Fibroblast of peridontal ligament (primary cell): ENCODE data around the gene FOXA3.

Source experiments
- DNase-seq: peaks from one replicate; pipeline ENCODE4 v3.0.0-alpha.2; 2010; ENCODE audit errors: extremely low read depth

The FOXA3 gene

GRCh38 chr19:45873219-45873772, 9.2 kb downstream of the FOXA3 start:
- DNase-seq, result no peak

GRCh38 chr19:45874620-45874966, 10.5 kb downstream of the FOXA3 start:
- no peak for DNase-seq

- no peak for DNase-seq
Observed at GRCh38 chr19:45876161-45876410, 12.0 kb downstream of the FOXA3 start.

- no peak for DNase-seq
Observed at GRCh38 chr19:45876411-45877197, 12.5 kb downstream of the FOXA3 start.

- DNase-seq, result no peak
Observed at GRCh38 chr19:45878043-45878794, 14.1 kb downstream of the FOXA3 start.

- no peak for DNase-seq
Observed at GRCh38 chr19:45879055-45879454, 14.9 kb downstream of the FOXA3 start.

- DNase-seq, result no peak
Observed at GRCh38 chr19:45879971-45880370, 15.8 kb downstream of the FOXA3 start.

GRCh38 chr19:45881082-45881908, 17.2 kb downstream of the FOXA3 start:
- no peak for DNase-seq

- DNase-seq, result no peak
Observed at GRCh38 chr19:45881909-45882528, 17.9 kb downstream of the FOXA3 start.

- peak; percentile 86 for DNase-seq
Observed at GRCh38 chr19:45882652-45883585, 18.8 kb downstream of the FOXA3 start.

GRCh38 chr19:45883586-45883880, 19.4 kb downstream of the FOXA3 start:
- no peak for DNase-seq

GRCh38 chr19:45883881-45884681, 20.0 kb downstream of the FOXA3 start:
- DNase-seq, result no peak

GRCh38 chr19:45884682-45885555, 20.8 kb downstream of the FOXA3 start:
- DNase-seq, result no peak

GRCh38 chr19:45885556-45886426, 21.7 kb downstream of the FOXA3 start, which contains the start of gene IRF2BP1:
IRF2BP1 (minus strand) TSS chr19:45886141; CDS start chr19:45885774, 367 bp downstream.
- DNase-seq, result peak; percentile 90

- peak; percentile 94 for DNase-seq
Observed at GRCh38 chr19:45886427-45887199, 22.5 kb downstream of the FOXA3 start.

- DNase-seq, result no peak
Observed at GRCh38 chr19:45887200-45887710, 23.1 kb downstream of the FOXA3 start.
